ENCODE measurements around the gene CENPA.

GRCh38 chr2:26759845-26760244 lies 26.0 kb upstream of the CENPA start:
- TF ChIP-seq, protein P1, sequence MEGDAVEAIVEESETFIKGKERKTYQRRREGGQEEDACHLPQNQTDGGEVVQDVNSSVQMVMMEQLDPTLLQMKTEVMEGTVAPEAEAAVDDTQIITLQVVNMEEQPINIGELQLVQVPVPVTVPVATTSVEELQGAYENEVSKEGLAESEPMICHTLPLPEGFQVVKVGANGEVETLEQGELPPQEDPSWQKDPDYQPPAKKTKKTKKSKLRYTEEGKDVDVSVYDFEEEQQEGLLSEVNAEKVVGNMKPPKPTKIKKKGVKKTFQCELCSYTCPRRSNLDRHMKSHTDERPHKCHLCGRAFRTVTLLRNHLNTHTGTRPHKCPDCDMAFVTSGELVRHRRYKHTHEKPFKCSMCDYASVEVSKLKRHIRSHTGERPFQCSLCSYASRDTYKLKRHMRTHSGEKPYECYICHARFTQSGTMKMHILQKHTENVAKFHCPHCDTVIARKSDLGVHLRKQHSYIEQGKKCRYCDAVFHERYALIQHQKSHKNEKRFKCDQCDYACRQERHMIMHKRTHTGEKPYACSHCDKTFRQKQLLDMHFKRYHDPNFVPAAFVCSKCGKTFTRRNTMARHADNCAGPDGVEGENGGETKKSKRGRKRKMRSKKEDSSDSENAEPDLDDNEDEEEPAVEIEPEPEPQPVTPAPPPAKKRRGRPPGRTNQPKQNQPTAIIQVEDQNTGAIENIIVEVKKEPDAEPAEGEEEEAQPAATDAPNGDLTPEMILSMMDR (IDR thresholded peaks at IDR 0.05 in 4 of 5, conservative IDR thresholded peaks at IDR 0.05 in 1 of 5), result no peak
- TF ChIP-seq POLR2A (IDR thresholded peaks at IDR 0.05), result no peak
